Suprapubic skin (tissue), 4 donors: Measurements from ENCODE around the gene DHX16. TPM values are rescaled to one million over a fixed set of nuclear protein-coding genes. Genes with fewer than 3 reads are reported as not detected.
A peak's percentile ranks its signal among the peaks of the same experiment; 100 is the strongest.

ENCODE experiments used
- DNase-seq, 2 donors: peaks; one replicate each; pipeline ENCODE4 v3.0.0-alpha.2; 2019; ENCODE audit warnings: low spot score in 2 of 2
- H3K27ac ChIP-seq: fragments of 200-600 bp; sonication (generic); one replicate; pipeline ENCODE4 v1.5.1; 2019
- H3K27me3 ChIP-seq: fragments of 200-600 bp; sonication (generic); one replicate; pipeline ENCODE4 v1.5.1; 2019
- H3K36me3 ChIP-seq: fragments of 200-600 bp; sonication (generic); one replicate; pipeline ENCODE4 v1.5.1; 2019
- H3K4me1 ChIP-seq: fragments of 200-600 bp; sonication (generic); one replicate; pipeline ENCODE4 v1.5.1; 2019
- H3K4me3 ChIP-seq: fragments of 200-600 bp; sonication (generic); one replicate; pipeline ENCODE4 v1.5.1; 2019; ENCODE audit warnings: mild to moderate bottlenecking
- H3K9me3 ChIP-seq: fragments of 200-600 bp; sonication (generic); one replicate; pipeline ENCODE4 v1.5.1; 2019
- CTCF ChIP-seq, 2 donors: fragments of 200-600 bp in 1 of 2; fragments of 450-650 bp in 1 of 2; sonication (generic) in 1 of 2; IDR thresholded peaks; one replicate each; pipeline ENCODE4 v1.5.1; 2016 to 2019; ENCODE audit warnings: antibody characterized with exemption in 2 of 2, mild to moderate bottlenecking in 1 of 2, moderate library complexity in 1 of 2
- EP300 ChIP-seq: sonication (generic); formaldehyde crosslinking; IDR thresholded peaks from one replicate; pipeline ENCODE4 v1.6.1; 2017; ENCODE audit warnings: antibody characterized with exemption
- POLR2A ChIP-seq, 2 donors: fragments of 450-650 bp; IDR thresholded peaks; one replicate each; pipeline ENCODE4 v1.6.1; 2017; ENCODE audit warnings: antibody characterized with exemption in 2 of 2, mild to moderate bottlenecking in 2 of 2, moderate library complexity in 2 of 2
- POLR2AphosphoS5 ChIP-seq, 3 donors: sonication (generic); formaldehyde crosslinking; IDR thresholded peaks; one replicate each; pipeline ENCODE4 v1.6.1; 2017; ENCODE audit warnings: antibody characterized with exemption in 3 of 3
- WGBS: methylation state at CpG from one replicate; pipeline ENCODE4 v1.1.5; 2018; 5-methylcytosine and 5-hydroxymethylcytosine counted together
- total RNA-seq, 4 donors: library from RNA; depleted of rRNA; stranded (reverse); fragments of >200 nt; gene quantifications; one replicate each; pipeline ENCODE4 v1.1.0, GENCODE V29; 2016

The DHX16 gene
- total RNA-seq, 4 donors from 2014 or later: 24.3 to 48.5 (median 33.7) TPM

- Histone ChIP-seq H3K9me3 (no peaks in the 10 kb centered on the region), H3K36me3 (no peaks in the 10 kb centered on the region), H3K27me3 (no peaks in the 10 kb centered on the region), H3K4me1 (peaks cover 82% of the 10 kb centered on the region), H3K4me3 (peak overlapping the region; percentile 68), H3K27ac (peak overlapping the region; percentile 98)
- DNase-seq: no peak
- no peak for TF ChIP-seq CTCF (IDR thresholded peaks at IDR 0.05)
- WGBS: 9% methylated on average over 19 of the region's 21 CpGs
Observed at GRCh38 chr6:30684386-30685156, 11.8 kb upstream of the DHX16 start.

DNA sequence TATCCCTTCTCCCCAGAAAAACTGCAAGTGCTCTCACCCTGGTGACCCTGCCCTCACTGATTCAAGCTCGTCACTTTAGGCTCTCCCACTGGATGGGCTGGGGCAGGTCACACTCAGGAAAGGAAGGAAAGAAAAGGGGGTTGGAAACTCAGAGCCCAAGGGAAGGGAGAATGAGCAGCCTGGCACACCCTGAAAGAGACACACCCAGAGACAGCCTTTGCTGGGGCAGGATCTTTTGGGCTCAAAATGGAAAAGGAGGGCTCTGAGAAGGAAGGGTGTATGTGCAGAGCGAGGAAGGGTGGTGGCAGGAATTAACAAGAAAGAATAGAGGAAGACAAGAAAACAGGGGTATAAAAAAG, 11.2 kb upstream of the DHX16 start:
- TF ChIP-seq POLR2AphosphoS5 (IDR thresholded peaks at IDR 0.05): no peak
- no peak for TF ChIP-seq POLR2A (IDR thresholded peaks at IDR 0.05)
- no peak for TF ChIP-seq EP300
- no peak for TF ChIP-seq CTCF (IDR thresholded peaks at IDR 0.05)
- 6% methylated on average over 2 of the region's 2 CpGs for WGBS
- no peak for DNase-seq
- no peaks in the 10 kb centered on the region for H3K36me3 ChIP-seq
- H3K27me3 ChIP-seq: no peaks in the 10 kb centered on the region
- peak overlapping the region; percentile 68 for H3K4me3 ChIP-seq
- H3K4me1 ChIP-seq: peaks cover 82% of the 10 kb centered on the region
- H3K27ac ChIP-seq: peak overlapping the region; percentile 98
- no peaks in the 10 kb centered on the region for H3K9me3 ChIP-seq

DNA sequence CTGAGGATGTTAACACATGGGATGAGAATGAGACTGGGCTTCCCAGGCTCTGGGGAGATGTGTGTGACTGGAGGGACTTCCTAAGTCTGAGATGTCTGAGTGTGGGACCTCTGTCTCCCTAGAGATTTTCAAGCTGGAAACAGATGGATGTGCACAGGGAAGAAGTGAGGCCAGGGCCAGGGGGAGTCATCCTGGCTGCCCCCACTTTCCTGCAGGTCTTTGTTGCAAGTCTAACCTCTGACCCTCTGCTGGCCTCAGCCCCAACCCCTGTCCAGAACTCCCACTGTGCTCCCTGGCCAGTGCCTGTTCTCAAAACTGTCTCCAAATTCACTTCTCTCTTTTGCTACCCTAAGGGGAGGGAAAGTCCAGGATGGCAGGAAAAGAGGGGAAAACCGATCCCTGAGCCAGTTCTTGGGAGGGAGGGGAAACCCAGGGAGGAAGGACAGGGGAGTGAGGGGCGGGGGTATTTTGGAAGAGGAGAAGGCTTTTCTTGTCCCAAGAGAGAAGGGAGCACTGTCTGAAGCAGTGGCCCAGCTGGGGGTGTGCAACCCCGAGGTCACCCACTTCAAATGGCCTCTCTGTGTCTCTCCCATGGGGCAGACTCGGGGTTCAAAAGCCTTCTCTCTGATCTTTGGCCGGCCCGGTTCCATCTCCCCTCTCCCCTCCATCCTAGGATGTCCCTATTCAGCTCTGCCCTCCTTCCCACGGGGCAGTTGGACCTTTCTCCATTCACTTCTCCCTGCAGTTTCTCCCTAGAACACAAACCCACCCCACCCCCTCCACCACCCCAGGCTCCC, 10.6 kb upstream of the DHX16 start:
- no peaks in the 10 kb centered on the region for H3K27me3 ChIP-seq
- peak overlapping the region; percentile 98 for H3K27ac ChIP-seq
- 4% methylated on average over 7 of the region's 7 CpGs for WGBS
- no peaks in the 10 kb centered on the region for H3K9me3 ChIP-seq
- no peak for DNase-seq
- H3K4me3 ChIP-seq: peak overlapping the region; percentile 68
- TF ChIP-seq CTCF (IDR thresholded peaks at IDR 0.05) (no peak), POLR2AphosphoS5 (IDR thresholded peaks at IDR 0.05) (no peak), EP300 (no peak)
- H3K36me3 ChIP-seq: peaks cover 5% of the 10 kb centered on the region
- peaks cover 78% of the 10 kb centered on the region for H3K4me1 ChIP-seq

- H3K36me3 ChIP-seq: peaks cover 14% of the 10 kb centered on the region
- WGBS: 11% methylated on average over 9 of the region's 11 CpGs
- DNase-seq: peak; percentile 91 to 92
- H3K27me3 ChIP-seq: no peaks in the 10 kb centered on the region
- H3K4me3 ChIP-seq: peak overlapping the region; percentile 68
- no peaks in the 10 kb centered on the region for H3K9me3 ChIP-seq
- H3K27ac ChIP-seq: peak overlapping the region; percentile 98
- H3K4me1 ChIP-seq: peaks cover 69% of the 10 kb centered on the region
- TF ChIP-seq POLR2AphosphoS5 (IDR thresholded peaks at IDR 0.05) (peak in 2 of 3 donors; percentile 8 to 13), CTCF (IDR thresholded peaks at IDR 0.05) (no peak)
Observed at GRCh38 chr6:30682143-30683117, 9.6 kb upstream of the DHX16 start.
